GM23248 (cell line): ENCODE data around the gene ITGA11. TPM values are rescaled to one million over a fixed set of nuclear protein-coding genes. Genes with fewer than 3 reads are reported as not detected.
A peak's percentile ranks its signal among the peaks of the same experiment; 100 is the strongest.

Source experiments
- DNase-seq: peaks from one replicate; pipeline ENCODE4 v3.0.0-alpha.2; 2015
- H2AFZ ChIP-seq: fragments of 200-600 bp; sonication (generic); 2 replicates; pipeline ENCODE4 v1.6.1; 2016; ENCODE audit warnings: antibody characterized with exemption
- H3F3A ChIP-seq: fragments of 200-600 bp; sonication (generic); 2 replicates; pipeline ENCODE4 v1.6.1; 2016; ENCODE audit warnings: mild to moderate bottlenecking, antibody characterized with exemption, mixed run types; ENCODE audit not compliant: insufficient read depth
- H3K27ac ChIP-seq: fragments of 200-600 bp; sonication (generic); 2 replicates; pipeline ENCODE4 v1.5.1; 2016; ENCODE audit warnings: mild to moderate bottlenecking
- H3K27me3 ChIP-seq: fragments of 200-600 bp; sonication (generic); replicated peaks from 2 replicates; pipeline ENCODE4 v1.6.1; 2016; ENCODE audit warnings: mild to moderate bottlenecking; ENCODE audit not compliant: insufficient read depth
- H3K36me3 ChIP-seq: fragments of 200-600 bp; sonication (generic); 2 replicates; pipeline ENCODE4 v1.6.1; 2016; ENCODE audit warnings: low read depth, mild to moderate bottlenecking
- H3K4me1 ChIP-seq: fragments of 200-600 bp; sonication (generic); 2 replicates; pipeline ENCODE4 v1.6.1; 2016; ENCODE audit warnings: mild to moderate bottlenecking; ENCODE audit not compliant: insufficient read depth
- H3K4me2 ChIP-seq: fragments of 200-600 bp; sonication (generic); one replicate; pipeline ENCODE4 v1.6.1; 2016; ENCODE audit warnings: mild to moderate bottlenecking; ENCODE audit not compliant: unreplicated experiment
- H3K4me3 ChIP-seq: fragments of 200-600 bp; sonication (generic); 2 replicates; pipeline ENCODE4 v1.5.1; 2016; ENCODE audit warnings: mild to moderate bottlenecking
- H3K79me2 ChIP-seq: fragments of 200-600 bp; sonication (generic); 2 replicates; pipeline ENCODE4 v1.6.1; 2016; ENCODE audit warnings: mild to moderate bottlenecking; ENCODE audit not compliant: insufficient read depth
- H3K9ac ChIP-seq: fragments of 200-600 bp; sonication (generic); 2 replicates; pipeline ENCODE4 v1.6.1; 2016; ENCODE audit warnings: mild to moderate bottlenecking
- H3K9me2 ChIP-seq: fragments of 200-600 bp; sonication (generic); 2 replicates; pipeline ENCODE4 v1.6.1; 2016; ENCODE audit warnings: mixed run types, mild to moderate bottlenecking, moderate library complexity; ENCODE audit not compliant: insufficient read depth
- H3K9me3 ChIP-seq: fragments of 200-600 bp; sonication (generic); one replicate; pipeline ENCODE4 v1.6.1; 2017; ENCODE audit warnings: low read depth
- H4K20me1 ChIP-seq: fragments of 200-600 bp; sonication (generic); 2 replicates; pipeline ENCODE4 v1.6.0; 2016; ENCODE audit not compliant: insufficient read depth
- EZH2 ChIP-seq: fragments of 200-600 bp; sonication (generic); IDR thresholded peaks from 2 replicates; pipeline ENCODE4 v1.6.1; 2018; ENCODE audit warnings: antibody characterized with exemption, mild to moderate bottlenecking; ENCODE audit not compliant: insufficient read depth, poor library complexity, severe bottlenecking
- EZH2phosphoT487 ChIP-seq: fragments of 200-600 bp; sonication (generic); IDR thresholded peaks from 2 replicates; pipeline ENCODE4 v1.6.1; 2018; ENCODE audit warnings: antibody characterized with exemption, moderate library complexity, mild to moderate bottlenecking, low read depth; ENCODE audit not compliant: insufficient read depth
- WGBS, 2 experiments: methylation state at CpG; one replicate each; pipeline ENCODE4 v1.1.6; 2015 to 2017; ENCODE audit warnings: low lambda C conversion rate in 2 of 2, low coverage in 1 of 2; ENCODE audit errors: missing lambda C conversion rate in 2 of 2; 5-methylcytosine and 5-hydroxymethylcytosine counted together
- in situ Hi-C: fragments of 300-500 bp; cut with MboI; formaldehyde crosslinking; loops from 2 replicates; pipeline ENCODE4 v1.15.0; 2020
- polyA plus RNA-seq: library from polyadenylated mRNA; unstranded; fragments of >200 nt; fragmentation: Nextera tagmentation; extraction: Ambion mirVana; gene quantifications from 2 replicates; pipeline ENCODE4 v1.2.1, GENCODE V29; 2016
- total RNA-seq: library from RNA; depleted of rRNA; stranded (reverse); fragments of >200 nt; shearing (Covaris generic); gene quantifications from 2 replicates; pipeline ENCODE4 v1.2.3, GENCODE V29; 2014

The ITGA11 gene
- total and polyA plus RNA-seq, 2 experiments from 2014 or later, result 312 to 352 TPM

GRCh38 chr15:68369931-68370767 is 61.8 kb downstream of the ITGA11 start:
- H3F3A ChIP-seq, result peaks cover 9% of the 10 kb centered on the region
- no peaks in the 10 kb centered on the region for H4K20me1 ChIP-seq
- H3K9me2 ChIP-seq, result no peaks in the 10 kb centered on the region
- H3K36me3 ChIP-seq, result peaks cover 36% of the 10 kb centered on the region
- no peak for DNase-seq
- in situ Hi-C loops, result no loop called here
- no peak for TF ChIP-seq EZH2phosphoT487
- TF ChIP-seq EZH2, result no peak
- H2AFZ ChIP-seq, result no peak overlapping the region
- WGBS, 2 experiments, result 94 to 96% methylated on average over 22 to 24 of the region's 24 CpGs
- H3K79me2 ChIP-seq, result peaks cover 36% of the 10 kb centered on the region
- H3K27me3 ChIP-seq, result no peaks in the 10 kb centered on the region
- no peaks in the 10 kb centered on the region for H3K9me3 ChIP-seq
- no peak overlapping the region for H3K27ac ChIP-seq
- no peak overlapping the region for H3K4me2 ChIP-seq
- H3K4me1 ChIP-seq, result peaks cover 8% of the 10 kb centered on the region
- H3K9ac ChIP-seq, result no peak overlapping the region
- H3K4me3 ChIP-seq, result no peak overlapping the region

GRCh38 chr15:68368731-68369435 is 63.1 kb downstream of the ITGA11 start:
- Histone ChIP-seq H3K9ac (no peak overlapping the region), H3K27ac (no peak overlapping the region), H3F3A (peaks cover 9% of the 10 kb centered on the region), H3K9me3 (no peaks in the 10 kb centered on the region), H3K79me2 (peaks cover 25% of the 10 kb centered on the region), H3K9me2 (no peaks in the 10 kb centered on the region), H3K27me3 (no peaks in the 10 kb centered on the region), H2AFZ (no peak overlapping the region), H3K4me3 (no peak overlapping the region), H4K20me1 (no peaks in the 10 kb centered on the region), H3K36me3 (peaks cover 37% of the 10 kb centered on the region), H3K4me2 (no peak overlapping the region), H3K4me1 (peaks cover 16% of the 10 kb centered on the region)
- DNase-seq, result peak; percentile 28
- no peak for TF ChIP-seq EZH2phosphoT487
- TF ChIP-seq EZH2, result no peak
- in situ Hi-C loops, result no loop called here
- 78 to 79% methylated on average over 9 of the region's 9 CpGs for WGBS, 2 experiments

- peaks cover 13% of the 10 kb centered on the region; the same call in 1 of the 2 replicates for H3F3A ChIP-seq
- no peaks in the 10 kb centered on the region for H3K27me3 ChIP-seq
- H3K79me2 ChIP-seq, result peaks cover 16% of the 10 kb centered on the region
- peaks cover 23% of the 10 kb centered on the region for H3K4me1 ChIP-seq
- peaks cover 2% of the 10 kb centered on the region; the same call in 1 of the 2 replicates for H3K9me2 ChIP-seq
- no peaks in the 10 kb centered on the region for H4K20me1 ChIP-seq
- DNase-seq, result no peak
- WGBS, 2 experiments, result 74 to 78% methylated on average over 4 to 5 of the region's 5 CpGs
- no peak overlapping the region for H3K4me3 ChIP-seq
- H3K9ac ChIP-seq, result no peak overlapping the region
- H2AFZ ChIP-seq, result no peak overlapping the region
- no peak overlapping the region for H3K4me2 ChIP-seq
- no peak overlapping the region for H3K27ac ChIP-seq
- no peaks in the 10 kb centered on the region for H3K9me3 ChIP-seq
- TF ChIP-seq EZH2, result no peak
- no peak for TF ChIP-seq EZH2phosphoT487
- in situ Hi-C loops, result no loop called here
- H3K36me3 ChIP-seq, result peaks cover 35% of the 10 kb centered on the region
Measured at GRCh38 chr15:68367992-68368391, 64.0 kb downstream of the ITGA11 start.

GRCh38 chr15:68367226-68367625 is 64.7 kb downstream of the ITGA11 start:
- Histone ChIP-seq H3F3A (peaks cover 21% of the 10 kb centered on the region), H3K27me3 (no peaks in the 10 kb centered on the region), H3K36me3 (peaks cover 42% of the 10 kb centered on the region), H3K4me3 (no peak overlapping the region), H3K4me2 (no peak overlapping the region), H3K9ac (no peak overlapping the region), H3K9me2 (peaks cover 9% of the 10 kb centered on the region; the same call in 1 of the 2 replicates), H3K9me3 (no peaks in the 10 kb centered on the region), H3K27ac (no peak overlapping the region), H3K79me2 (peaks cover 15% of the 10 kb centered on the region), H4K20me1 (no peaks in the 10 kb centered on the region), H2AFZ (no peak overlapping the region), H3K4me1 (peaks cover 23% of the 10 kb centered on the region)
- WGBS, 2 experiments, result 95 to 97% methylated on average over 4 of the region's 4 CpGs
- in situ Hi-C loops, result no loop called here
- no peak for DNase-seq
- TF ChIP-seq EZH2phosphoT487 (no peak), EZH2 (no peak)
